ENCODE results near the gene SMTN.
"Not testable (repeated sequence)": the region's sequence is repeated elsewhere in the genome, so short reads cannot be mapped to it uniquely, and the experiment has no call there.

Gene SMTN

DNA sequence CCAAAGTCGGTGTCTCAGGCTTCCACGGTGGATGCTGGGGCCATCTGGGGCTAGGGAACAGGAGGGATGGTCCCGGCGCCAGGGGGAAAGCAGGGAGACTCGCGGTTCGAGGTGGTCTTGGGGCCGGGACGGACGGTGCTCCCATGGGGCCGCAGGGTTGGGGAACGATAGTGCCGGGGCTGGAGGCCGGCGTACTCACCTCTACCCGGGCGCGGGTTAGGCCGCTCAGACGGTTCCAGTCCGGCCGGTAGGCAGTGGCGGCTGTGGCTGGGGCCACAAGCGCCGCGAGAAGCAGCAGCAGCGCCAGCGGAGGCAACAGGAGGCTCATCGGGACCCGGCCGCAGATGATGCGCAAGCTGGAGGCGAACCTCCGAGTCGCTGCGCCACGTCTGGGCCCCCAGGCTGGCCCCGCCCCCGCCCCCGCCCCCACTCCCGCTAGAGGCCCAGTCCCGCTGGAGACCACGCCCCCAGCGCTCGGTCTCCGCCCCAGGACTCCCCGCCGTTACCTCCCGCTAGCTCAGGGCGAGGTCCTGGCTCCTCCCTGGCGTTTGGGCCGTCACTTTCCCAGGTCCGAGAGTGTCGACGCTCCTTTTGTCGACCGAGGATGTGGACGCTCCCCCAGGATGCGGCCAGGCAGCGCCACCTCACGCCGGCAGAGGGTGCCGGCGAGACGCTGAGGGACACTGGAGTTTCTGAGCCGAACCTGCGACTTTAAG lies 26.2 kb downstream of the SMTN start, which contains the start of gene SELENOM:
TSS of gene SELENOM (minus strand) at position 391 of the 716 bp plus-strand sequence. CDS start at position 328, 63 bp downstream.
- peaks cover 4% of the 10 kb centered on the region for H3K9me3 ChIP-seq (ENCODE audit: low read length)
- peak within 1 kb of the TSS; percentile 44 for H3K4me3 ChIP-seq (ENCODE audit: low read length)
- no peaks in the 10 kb centered on the region for H3K4me1 ChIP-seq (ENCODE audit: insufficient read depth, low read length)
- peak within 1 kb of the TSS; percentile 12 for H2AFZ ChIP-seq (ENCODE audit: low read depth, low read length)
- H3K27me3 ChIP-seq (ENCODE audit: insufficient read depth, low read length), result no peaks in the 10 kb centered on the region
- H3K36me3 ChIP-seq (ENCODE audit: insufficient read depth, low read length), result no peaks in the 10 kb centered on the region

DNA sequence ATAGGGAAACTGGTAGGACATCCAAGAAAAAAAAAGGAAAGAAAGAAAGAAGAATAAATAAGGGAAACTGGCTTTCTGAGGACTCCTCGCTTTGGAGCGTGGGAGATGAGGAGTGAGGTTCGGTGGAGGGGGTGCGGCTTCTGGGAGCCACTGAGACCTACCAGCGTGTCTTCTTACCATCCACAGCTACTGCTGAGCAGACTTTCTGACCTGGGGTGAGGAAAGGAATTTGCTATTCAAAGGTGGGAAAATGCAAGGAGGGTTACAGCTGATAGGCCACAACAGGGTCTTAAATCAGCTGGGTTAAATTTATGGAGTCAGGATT lies 26.7 kb downstream of the SMTN start:
- Histone ChIP-seq H3K36me3 (ENCODE audit: insufficient read depth, low read length) (no peaks in the 10 kb centered on the region), H2AFZ (ENCODE audit: low read depth, low read length) (no peak overlapping the region), H3K4me1 (ENCODE audit: insufficient read depth, low read length) (no peaks in the 10 kb centered on the region), H3K27me3 (ENCODE audit: insufficient read depth, low read length) (no peaks in the 10 kb centered on the region), H3K9me3 (ENCODE audit: low read length) (peaks cover 4% of the 10 kb centered on the region), H3K4me3 (ENCODE audit: low read length) (peak overlapping the region; percentile 44)

DNA sequence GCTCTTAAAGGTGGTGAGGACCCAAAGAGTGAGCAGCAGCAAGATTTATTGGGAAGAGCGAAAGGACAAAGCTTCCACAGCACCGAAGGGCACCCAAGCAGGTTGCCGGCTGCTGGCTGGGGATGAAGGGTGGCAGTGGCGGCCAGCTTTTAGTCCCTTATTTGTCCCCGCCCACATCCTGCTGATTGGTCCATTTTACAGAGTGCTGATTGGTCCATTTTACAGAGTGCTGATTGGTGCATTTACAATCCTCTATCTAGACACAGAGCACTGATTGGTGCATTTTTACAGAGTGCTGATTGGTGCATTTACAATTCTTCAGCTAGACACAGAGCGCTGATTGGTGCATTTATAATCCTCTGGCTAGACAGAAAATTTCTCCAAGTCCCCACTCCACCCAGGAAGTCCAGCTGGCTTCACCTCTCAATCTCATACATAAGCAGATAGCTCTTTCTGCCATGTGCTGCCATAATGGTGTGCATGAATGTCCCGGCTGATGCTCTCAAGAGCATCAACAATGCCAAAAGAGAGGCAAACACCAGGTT lies 31.5 kb downstream of the SMTN start:
- not testable (repeated sequence) for H3K36me3 ChIP-seq (ENCODE audit: insufficient read depth, low read length); H3K4me1 ChIP-seq (ENCODE audit: insufficient read depth, low read length); H3K27me3 ChIP-seq (ENCODE audit: insufficient read depth, low read length)

DNA sequence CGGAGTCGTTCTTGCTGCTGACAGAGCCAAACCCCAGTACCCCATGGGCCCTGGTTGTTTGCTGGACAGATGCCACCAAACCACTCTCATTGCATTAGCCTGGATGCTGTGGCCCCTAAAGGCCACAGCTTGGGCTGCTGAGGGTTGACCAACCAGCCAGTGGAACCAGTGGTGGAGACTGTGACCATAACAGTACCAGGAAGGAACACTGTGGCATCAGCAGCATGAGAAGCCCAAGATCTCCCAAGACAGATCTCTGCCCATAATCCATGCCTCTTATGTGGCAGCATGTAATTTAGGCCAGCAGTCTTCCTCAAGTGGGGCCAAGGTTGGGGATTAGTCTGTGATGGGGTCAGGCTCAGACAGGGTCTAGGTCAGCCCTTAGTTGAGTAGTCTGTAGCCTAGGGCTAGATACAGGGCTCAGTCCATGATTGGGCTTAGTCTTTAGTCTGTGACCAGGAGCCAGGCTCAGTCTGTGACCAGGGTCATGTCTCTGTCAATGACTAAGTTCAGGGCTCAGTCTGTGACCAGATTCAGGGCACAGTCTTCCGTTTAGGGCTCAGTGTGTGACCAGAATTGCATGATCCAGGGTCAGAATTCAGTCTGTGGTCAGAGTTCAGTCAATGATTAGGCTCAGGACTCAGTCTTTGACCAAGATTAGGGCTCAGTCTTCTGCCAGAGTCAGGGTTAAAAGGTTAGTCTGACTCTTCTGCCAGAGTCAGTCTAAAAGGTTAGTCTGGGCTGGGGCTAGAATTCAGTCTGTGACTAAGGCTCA lies 37.1 kb downstream of the SMTN start:
- H3K36me3 ChIP-seq (ENCODE audit: insufficient read depth, low read length), result no peaks in the 10 kb centered on the region
- no peaks in the 10 kb centered on the region for H3K9me3 ChIP-seq (ENCODE audit: low read length)
- peaks cover 3% of the 10 kb centered on the region for H3K4me1 ChIP-seq (ENCODE audit: insufficient read depth, low read length)
- no peak overlapping the region for H2AFZ ChIP-seq (ENCODE audit: low read depth, low read length)
- peaks cover 15% of the 10 kb centered on the region for H3K27me3 ChIP-seq (ENCODE audit: insufficient read depth, low read length)
- H3K4me3 ChIP-seq (ENCODE audit: low read length), result no peak overlapping the region

More for the DNA sequence above, 31.5 kb downstream of the SMTN start:
- H3K9me3 ChIP-seq (ENCODE audit: low read length); H2AFZ ChIP-seq (ENCODE audit: low read depth, low read length); H3K4me3 ChIP-seq (ENCODE audit: low read length): not testable (repeated sequence)

DNA sequence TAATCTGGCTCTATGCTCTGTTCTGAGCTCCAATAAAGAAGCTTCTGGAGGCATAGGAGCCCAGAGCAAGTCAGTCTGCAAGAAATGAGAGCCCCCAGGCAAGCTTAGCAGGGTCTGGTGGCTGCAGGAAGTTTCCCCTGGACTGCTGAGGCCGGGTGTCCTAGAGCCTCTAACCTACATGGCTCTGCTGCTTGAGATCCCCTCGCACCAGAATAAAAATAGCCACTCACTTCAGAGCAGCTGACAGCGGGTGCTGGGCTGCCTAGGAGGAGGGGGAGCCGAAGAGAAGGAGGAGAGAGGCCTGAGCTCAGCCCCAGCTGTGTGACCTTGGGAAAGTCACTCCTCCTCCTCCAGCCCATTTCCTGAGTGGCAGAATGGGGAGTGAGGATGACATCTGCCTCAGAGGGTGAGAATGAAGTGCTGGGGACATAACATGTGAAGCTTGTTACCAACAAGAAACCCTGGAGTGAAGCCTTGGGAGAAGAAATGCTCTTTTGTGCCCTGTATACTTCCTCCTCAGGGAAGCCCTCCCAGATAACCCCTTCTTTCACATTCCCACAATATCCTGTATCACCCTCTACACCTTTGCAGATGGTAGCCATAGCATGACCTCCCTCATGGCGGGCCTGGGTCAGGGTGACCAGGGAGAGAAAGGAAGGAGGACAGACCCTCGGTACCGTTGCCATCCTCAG lies 38.1 kb downstream of the SMTN start:
- Histone ChIP-seq H3K9me3 (ENCODE audit: low read length) (no peaks in the 10 kb centered on the region), H3K27me3 (ENCODE audit: insufficient read depth, low read length) (peaks cover 15% of the 10 kb centered on the region), H3K36me3 (ENCODE audit: insufficient read depth, low read length) (no peaks in the 10 kb centered on the region), H3K4me1 (ENCODE audit: insufficient read depth, low read length) (peaks cover 3% of the 10 kb centered on the region), H3K4me3 (ENCODE audit: low read length) (no peak overlapping the region), H2AFZ (ENCODE audit: low read depth, low read length) (no peak overlapping the region)

DNA sequence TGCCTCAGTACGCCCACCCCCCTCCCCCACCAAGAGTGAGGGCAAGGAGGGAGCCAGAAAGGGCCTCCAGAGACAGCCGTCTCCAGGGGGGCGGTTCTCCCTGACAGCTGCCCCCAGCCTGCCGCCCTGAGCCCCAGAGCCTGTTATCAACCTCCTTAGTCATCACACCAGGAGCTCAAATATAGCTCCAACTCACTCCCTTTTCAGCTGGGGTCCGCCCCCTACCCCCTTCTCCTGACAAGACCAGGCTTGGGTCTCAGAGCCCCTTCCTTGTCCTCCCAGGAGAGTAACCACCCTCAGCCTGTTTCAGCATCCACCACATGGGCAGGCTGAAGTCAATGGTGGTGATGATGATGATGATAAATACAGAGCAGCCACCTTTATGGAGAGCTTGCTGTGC lies 39.1 kb downstream of the SMTN start:
- peaks cover 15% of the 10 kb centered on the region for H3K27me3 ChIP-seq (ENCODE audit: insufficient read depth, low read length)
- H2AFZ ChIP-seq (ENCODE audit: low read depth, low read length), result no peak overlapping the region
- H3K36me3 ChIP-seq (ENCODE audit: insufficient read depth, low read length), result no peaks in the 10 kb centered on the region
- no peak overlapping the region for H3K4me3 ChIP-seq (ENCODE audit: low read length)
- H3K4me1 ChIP-seq (ENCODE audit: insufficient read depth, low read length), result peaks cover 3% of the 10 kb centered on the region
- no peaks in the 10 kb centered on the region for H3K9me3 ChIP-seq (ENCODE audit: low read length)

DNA sequence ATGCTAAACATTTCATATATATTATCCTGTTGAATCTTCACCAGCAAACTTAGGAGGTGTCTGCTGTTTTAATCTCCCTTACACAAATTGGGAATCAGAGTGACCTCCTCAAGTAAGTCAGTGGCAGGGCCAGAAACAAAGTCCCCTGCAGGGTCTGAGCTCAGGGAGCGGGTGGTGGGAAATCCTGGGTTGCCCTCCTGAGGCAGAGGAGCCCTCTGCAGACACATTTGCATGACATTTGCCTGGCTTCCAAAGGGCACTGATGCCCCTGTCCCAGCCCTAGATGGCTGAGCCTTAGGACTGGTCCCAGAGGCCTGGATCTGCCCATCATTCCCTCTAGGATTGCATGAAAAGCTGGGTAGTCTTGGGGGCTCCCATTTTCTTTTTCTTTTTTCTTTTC lies 39.5 kb downstream of the SMTN start:
- H3K9me3 ChIP-seq (ENCODE audit: low read length), result no peaks in the 10 kb centered on the region
- H3K27me3 ChIP-seq (ENCODE audit: insufficient read depth, low read length), result peaks cover 15% of the 10 kb centered on the region
- H3K36me3 ChIP-seq (ENCODE audit: insufficient read depth, low read length), result no peaks in the 10 kb centered on the region
- H2AFZ ChIP-seq (ENCODE audit: low read depth, low read length), result no peak overlapping the region
- peaks cover 3% of the 10 kb centered on the region for H3K4me1 ChIP-seq (ENCODE audit: insufficient read depth, low read length)
- H3K4me3 ChIP-seq (ENCODE audit: low read length), result no peak overlapping the region

DNA sequence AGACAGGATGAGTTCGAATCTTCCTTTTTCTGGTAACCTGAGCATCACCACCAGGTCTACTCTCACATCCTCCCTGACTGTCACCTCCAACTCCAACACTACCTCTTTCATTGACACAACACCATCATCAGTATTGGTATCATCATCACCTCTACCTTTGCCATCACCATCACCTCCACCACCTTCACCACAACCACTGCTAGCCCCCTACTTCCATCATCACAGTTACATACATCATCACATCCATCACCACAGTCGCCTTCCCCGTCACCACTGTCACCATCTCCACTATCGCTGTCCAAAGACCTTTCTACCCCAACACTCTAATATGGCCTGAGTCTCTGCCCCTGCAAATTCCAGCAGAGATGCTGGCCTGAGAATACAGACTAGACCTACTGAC lies 40.3 kb downstream of the SMTN start:
- Histone ChIP-seq H3K9me3 (ENCODE audit: low read length) (no peaks in the 10 kb centered on the region), H3K4me1 (ENCODE audit: insufficient read depth, low read length) (peaks cover 3% of the 10 kb centered on the region), H2AFZ (ENCODE audit: low read depth, low read length) (no peak overlapping the region), H3K4me3 (ENCODE audit: low read length) (no peak overlapping the region), H3K27me3 (ENCODE audit: insufficient read depth, low read length) (peaks cover 15% of the 10 kb centered on the region), H3K36me3 (ENCODE audit: insufficient read depth, low read length) (no peaks in the 10 kb centered on the region)

DNA sequence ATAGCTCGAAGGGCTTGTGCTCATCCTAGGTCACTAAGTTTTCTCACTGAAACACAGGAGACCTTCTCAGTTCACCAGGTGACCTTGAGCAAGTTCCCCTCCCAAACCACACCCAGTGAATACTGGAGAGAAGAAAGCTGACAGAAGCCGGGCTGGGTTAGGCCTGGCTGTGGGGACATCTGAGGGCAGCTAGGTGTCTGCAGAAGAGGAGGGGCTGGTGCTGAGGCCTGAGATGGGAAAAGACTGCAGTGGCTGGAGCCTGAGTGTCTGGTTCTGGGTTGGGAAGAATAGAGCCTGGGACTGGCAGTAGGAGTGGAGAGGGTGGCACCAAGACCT lies 41.0 kb downstream of the SMTN start:
- Histone ChIP-seq H2AFZ (ENCODE audit: low read depth, low read length) (no peak overlapping the region), H3K4me1 (ENCODE audit: insufficient read depth, low read length) (peaks cover 3% of the 10 kb centered on the region), H3K27me3 (ENCODE audit: insufficient read depth, low read length) (peaks cover 15% of the 10 kb centered on the region), H3K4me3 (ENCODE audit: low read length) (no peak overlapping the region), H3K36me3 (ENCODE audit: insufficient read depth, low read length) (no peaks in the 10 kb centered on the region), H3K9me3 (ENCODE audit: low read length) (no peaks in the 10 kb centered on the region)

DNA sequence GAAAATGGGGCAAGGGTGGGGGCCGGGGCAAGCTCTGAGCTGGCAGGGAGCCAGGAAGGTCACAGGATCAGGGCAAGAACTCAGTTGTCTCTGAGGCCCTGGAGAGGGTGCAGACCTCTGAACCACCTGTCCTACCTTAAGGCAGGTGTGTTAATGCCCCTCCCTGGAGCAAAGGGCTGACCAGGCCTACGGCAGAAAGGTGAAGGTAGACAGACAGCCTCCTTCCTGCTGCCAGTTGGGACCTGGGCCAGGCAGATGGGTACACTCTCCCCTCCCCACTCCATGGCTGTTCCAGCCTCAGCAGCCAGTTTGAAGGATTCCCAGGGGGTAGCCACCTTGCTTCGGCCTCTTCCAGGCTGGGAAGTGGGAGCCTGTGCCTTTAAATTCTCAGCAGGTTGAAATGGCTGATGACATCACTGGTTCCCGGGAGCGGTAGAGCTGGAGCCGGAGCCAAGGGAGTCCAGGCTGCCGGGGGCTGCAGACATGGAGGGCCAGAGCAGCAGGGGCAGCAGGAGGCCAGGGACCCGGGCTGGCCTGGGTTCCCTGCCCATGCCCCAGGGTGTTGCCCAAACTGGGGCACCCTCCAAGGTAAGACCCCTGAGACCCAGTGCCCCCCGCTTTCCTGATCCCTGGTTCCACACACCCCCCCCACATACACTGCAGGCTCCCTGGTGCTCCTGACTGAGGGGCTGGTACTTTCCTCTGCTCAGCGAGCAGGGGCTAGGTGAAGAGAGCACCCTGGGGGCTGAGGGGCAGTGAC lies 41.6 kb downstream of the SMTN start, which contains the start of gene INPP5J:
TSS of gene INPP5J (plus strand) at position 435 of the 760 bp plus-strand sequence. CDS start at position 484, 49 bp downstream.
- no peaks in the 10 kb centered on the region for H3K36me3 ChIP-seq (ENCODE audit: insufficient read depth, low read length)
- H3K9me3 ChIP-seq (ENCODE audit: low read length), result no peaks in the 10 kb centered on the region
- H3K4me3 ChIP-seq (ENCODE audit: low read length), result peak within 1 kb of the TSS; percentile 53
- H2AFZ ChIP-seq (ENCODE audit: low read depth, low read length), result peak within 1 kb of the TSS; percentile 44
- H3K27me3 ChIP-seq (ENCODE audit: insufficient read depth, low read length), result peaks cover 15% of the 10 kb centered on the region
- peaks cover 3% of the 10 kb centered on the region for H3K4me1 ChIP-seq (ENCODE audit: insufficient read depth, low read length)

DNA sequence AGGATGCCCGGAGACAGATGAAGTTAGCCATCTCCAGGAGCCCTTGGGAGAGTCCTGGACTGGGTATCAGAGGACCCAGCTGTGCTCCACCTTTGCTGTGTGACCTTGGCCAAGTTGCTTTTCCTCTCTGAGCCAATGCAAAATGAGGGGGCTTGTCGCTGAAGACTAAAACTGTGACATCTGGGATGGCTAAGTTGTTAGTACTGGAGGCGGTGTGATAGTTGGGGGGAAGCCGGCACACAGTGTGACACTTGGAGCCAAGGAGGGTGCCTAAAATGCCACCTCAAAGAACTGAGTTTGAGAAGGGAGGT lies 42.1 kb downstream of the SMTN start:
- peak overlapping the region; percentile 44 for H2AFZ ChIP-seq (ENCODE audit: low read depth, low read length)
- peaks cover 3% of the 10 kb centered on the region for H3K4me1 ChIP-seq (ENCODE audit: insufficient read depth, low read length)
- no peaks in the 10 kb centered on the region for H3K9me3 ChIP-seq (ENCODE audit: low read length)
- H3K27me3 ChIP-seq (ENCODE audit: insufficient read depth, low read length), result peaks cover 12% of the 10 kb centered on the region
- H3K36me3 ChIP-seq (ENCODE audit: insufficient read depth, low read length), result no peaks in the 10 kb centered on the region
- peak overlapping the region; percentile 53 for H3K4me3 ChIP-seq (ENCODE audit: low read length)

DNA sequence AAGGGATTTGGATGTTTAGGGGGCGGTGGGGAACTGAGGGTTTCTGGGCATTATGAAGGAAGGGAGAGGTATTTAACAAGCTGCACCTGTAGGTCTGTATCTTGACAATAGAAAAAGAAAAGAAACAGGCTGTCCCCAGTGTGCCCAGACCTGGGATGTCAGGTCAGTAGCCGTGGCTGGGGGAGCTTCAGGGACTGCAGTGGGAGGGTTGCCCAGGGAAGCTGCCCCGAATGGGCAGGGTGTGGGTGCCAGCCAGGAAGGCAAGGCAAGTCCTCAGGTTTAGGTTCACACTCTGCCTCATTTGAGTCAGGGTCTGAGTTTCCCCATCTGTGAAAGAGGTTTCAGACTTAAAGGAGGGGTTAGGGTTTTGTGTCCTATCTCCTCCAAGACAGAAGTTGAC lies 43.2 kb downstream of the SMTN start:
- H3K27me3 ChIP-seq (ENCODE audit: insufficient read depth, low read length), result peaks cover 6% of the 10 kb centered on the region
- no peaks in the 10 kb centered on the region for H3K36me3 ChIP-seq (ENCODE audit: insufficient read depth, low read length)
- H3K9me3 ChIP-seq (ENCODE audit: low read length), result no peaks in the 10 kb centered on the region
- H3K4me1 ChIP-seq (ENCODE audit: insufficient read depth, low read length), result peaks cover 3% of the 10 kb centered on the region
- H2AFZ ChIP-seq (ENCODE audit: low read depth, low read length), result no peak overlapping the region
- no peak overlapping the region for H3K4me3 ChIP-seq (ENCODE audit: low read length)

Data from neuron (in vitro differentiated cells).